GM13976 (cell line): ENCODE data around the gene CENPF.
"Not testable (repeated sequence)": the region's sequence is repeated elsewhere in the genome, so short reads cannot be mapped to it uniquely, and the experiment has no call there.

Experiments
- DNase-seq: peaks from one replicate; pipeline ENCODE4 v3.0.0; 2012; ENCODE audit warnings: low spot score
- CTCF ChIP-seq: IDR thresholded peaks from 2 replicates; pipeline ENCODE4 v1.5.1; 2012; ENCODE audit warnings: borderline replicate concordance, mild to moderate bottlenecking; ENCODE audit not compliant: insufficient read depth; ENCODE audit errors: extremely low read depth, missing control alignments, control extremely low read depth
- in situ Hi-C: fragments of 300-500 bp; cut with MboI; formaldehyde crosslinking; loops from one replicate; pipeline ENCODE4 v1.12.0; 2022; ENCODE audit warnings: low sequenced_read_pairs, mixed read lengths, inconsistent platforms; ENCODE audit not compliant: unreplicated experiment

The CENPF gene

GRCh38 chr1:214583824-214584554, 19.0 kb upstream of the CENPF start:
- no peak for TF ChIP-seq CTCF
- DNase-seq = no peak
- in situ Hi-C loops = loop anchor here (10.0 kb wide), 1 partner anchor 249 kb away; no protein-coding TSS in a partner anchor

GRCh38 chr1:214584805-214585766, 17.9 kb upstream of the CENPF start:
- TF ChIP-seq CTCF = peak; percentile 17
- in situ Hi-C loops = loop anchor here (10.0 kb wide), 1 partner anchor 250 kb away; no protein-coding TSS in a partner anchor
- no peak for DNase-seq

GRCh38 chr1:214586621-214587020, 16.4 kb upstream of the CENPF start:
- in situ Hi-C loops = loop anchor here (10.0 kb wide), 1 partner anchor 252 kb away; no protein-coding TSS in a partner anchor
- DNase-seq = no peak
- TF ChIP-seq CTCF = no peak

GRCh38 chr1:214587165-214587564, 15.8 kb upstream of the CENPF start:
- DNase-seq = no peak
- in situ Hi-C loops = loop anchor here (10.0 kb wide), 1 partner anchor 252 kb away; no protein-coding TSS in a partner anchor

GRCh38 chr1:214588963-214589597, 13.9 kb upstream of the CENPF start:
- in situ Hi-C loops = loop anchor here (10.0 kb wide), 1 partner anchor 254 kb away; no protein-coding TSS in a partner anchor
- DNase-seq = no peak
- no peak for TF ChIP-seq CTCF

More at GRCh38 chr1:214587165-214587564, 15.8 kb upstream of the CENPF start:
- no peak for TF ChIP-seq CTCF

GRCh38 chr1:214590696-214591095, 12.3 kb upstream of the CENPF start:
- TF ChIP-seq CTCF = no peak
- in situ Hi-C loops = no loop called here
- DNase-seq = no peak

- in situ Hi-C loops, DNase-seq: not testable (repeated sequence)
These were observed 11.1 kb upstream of the CENPF start for GRCh38 chr1:214591918-214592317.
